HG02943 (cell line): Measurements from ENCODE around the gene ERBB2.
"Not testable (repeated sequence)": the region's sequence is repeated elsewhere in the genome, so short reads cannot be mapped to it uniquely, and the experiment has no call there.

ENCODE experiments used
- ATAC-seq: cut with Tn5 transposase; IDR thresholded peaks from one replicate; pipeline ENCODE4 v1.9.1; 2021; ENCODE audit warnings: mild to moderate bottlenecking, low read depth, moderate library complexity; ENCODE audit not compliant: unreplicated experiment

ERBB2 gene

DNA sequence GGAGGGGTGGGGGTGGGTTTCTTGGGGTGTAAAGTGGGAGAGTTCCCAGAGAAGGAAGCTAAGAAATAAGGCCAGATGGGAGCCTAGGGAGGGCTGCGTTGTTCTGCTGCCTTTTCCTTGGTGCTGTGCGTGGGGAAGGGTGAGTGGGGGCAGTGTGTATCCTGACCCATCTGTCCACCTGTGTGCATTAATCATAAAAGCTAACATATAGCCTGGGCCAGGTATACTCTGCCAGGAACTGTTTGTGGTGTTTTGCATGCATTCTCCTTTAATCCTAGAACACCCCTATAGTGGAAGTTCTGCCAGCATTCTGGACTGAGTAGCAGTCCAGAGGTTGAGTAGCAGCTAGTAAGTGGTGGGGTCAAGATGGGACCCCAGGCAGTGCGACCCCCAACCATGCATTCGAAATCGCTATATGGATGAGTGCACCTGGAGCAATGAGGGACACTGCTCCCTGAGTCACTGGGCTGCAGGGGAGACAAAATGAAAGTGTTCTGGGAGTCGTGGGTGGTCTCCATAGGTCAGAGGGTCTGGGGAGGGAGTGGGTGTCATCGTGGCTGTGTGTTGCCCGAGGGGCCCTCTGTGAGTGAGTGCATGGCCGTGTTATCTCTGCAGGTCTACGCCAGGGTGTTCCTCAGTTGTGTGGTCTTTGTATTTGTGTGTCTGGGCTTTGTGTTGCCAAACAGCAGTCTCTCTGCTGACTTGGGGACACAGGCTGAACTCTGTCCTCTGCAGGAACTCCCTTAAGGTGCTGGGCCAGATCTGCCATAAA lies 1.3 kb downstream of the ERBB2 start:
- ATAC-seq: no peak

- no peak for ATAC-seq
Measured at GRCh38 chr17:39701784-39702422, 2.0 kb downstream of the ERBB2 start.

DNA sequence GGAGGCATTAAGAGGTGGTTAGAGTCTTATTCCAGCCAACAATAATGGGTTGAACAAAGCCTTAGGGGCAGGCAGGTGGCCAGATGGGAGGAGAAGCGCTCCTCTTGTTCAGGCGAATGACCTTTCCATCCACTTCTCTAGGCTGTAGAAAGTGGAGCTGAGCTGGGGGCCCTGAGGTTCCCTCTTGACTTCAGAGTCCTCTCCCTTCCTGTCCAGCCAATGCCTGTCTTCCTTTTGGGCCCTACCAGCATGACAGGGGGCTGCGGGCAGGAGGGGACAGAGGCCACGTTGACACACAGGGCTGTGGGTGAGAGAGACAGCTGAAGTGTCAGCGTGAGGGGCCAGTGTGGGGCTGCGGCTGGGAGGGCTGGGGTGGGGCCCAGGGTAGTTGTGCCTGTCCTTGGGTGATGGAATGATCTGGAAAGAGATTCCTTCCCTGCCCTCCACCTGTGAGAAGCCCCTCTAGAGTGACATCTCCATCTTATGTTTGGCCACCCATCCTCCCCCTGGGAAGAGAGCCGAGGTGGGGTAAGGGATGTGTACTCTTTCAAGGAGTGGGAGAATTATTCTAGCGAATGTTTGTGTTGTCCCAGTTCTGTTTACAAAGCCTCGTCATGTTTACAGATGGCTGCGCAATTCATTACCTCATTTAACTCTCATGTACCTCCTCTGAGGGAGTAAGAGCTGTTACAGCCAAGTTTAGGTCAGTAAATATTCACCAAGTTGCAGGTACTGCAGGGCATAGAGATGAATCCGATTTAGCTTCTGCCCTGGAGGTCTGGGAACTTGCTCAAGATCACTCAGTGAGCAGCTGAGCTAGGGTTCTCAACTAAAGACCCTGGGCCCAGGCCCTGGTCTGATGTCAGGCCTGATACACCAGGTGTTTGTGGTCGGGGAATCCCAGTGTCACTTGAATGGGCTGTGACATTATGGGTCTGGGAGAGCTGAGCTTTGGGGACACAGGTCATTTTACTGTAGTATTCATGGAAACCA lies 3.3 kb downstream of the ERBB2 start:
- no peak for ATAC-seq

- no peak for ATAC-seq
Measured at GRCh38 chr17:39703913-39704312, 4.0 kb downstream of the ERBB2 start.

GRCh38 chr17:39704821-39705551 lies 5.1 kb downstream of the ERBB2 start:
- no peak for ATAC-seq

DNA sequence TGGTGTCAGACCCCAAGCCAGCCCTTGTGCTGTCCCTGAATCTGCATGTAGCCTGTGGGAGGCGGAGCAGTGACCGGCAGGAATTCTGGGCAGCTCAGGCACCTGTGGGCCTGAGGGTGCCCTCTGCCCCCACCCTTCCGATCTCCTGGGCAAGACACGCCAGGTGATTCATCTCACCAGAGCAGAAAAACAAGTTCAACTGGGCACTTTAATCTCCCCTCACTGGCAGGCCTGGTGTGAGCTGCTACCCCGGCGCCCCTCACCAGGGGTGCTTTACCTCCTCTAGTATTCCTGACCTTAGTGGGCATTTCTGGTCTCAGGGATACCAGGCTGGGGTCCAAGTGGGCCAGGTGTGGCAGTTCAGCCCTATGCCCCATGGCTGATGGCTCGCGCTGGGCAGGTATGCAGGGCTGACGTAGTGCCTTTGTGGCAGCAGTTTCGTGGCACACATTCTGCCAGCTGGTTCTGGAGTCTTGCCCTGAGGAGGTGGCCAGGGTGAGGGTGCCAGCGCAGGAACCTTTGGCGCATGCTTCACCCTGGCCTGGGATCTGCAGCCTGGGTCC lies 6.0 kb downstream of the ERBB2 start:
- no peak for ATAC-seq

DNA sequence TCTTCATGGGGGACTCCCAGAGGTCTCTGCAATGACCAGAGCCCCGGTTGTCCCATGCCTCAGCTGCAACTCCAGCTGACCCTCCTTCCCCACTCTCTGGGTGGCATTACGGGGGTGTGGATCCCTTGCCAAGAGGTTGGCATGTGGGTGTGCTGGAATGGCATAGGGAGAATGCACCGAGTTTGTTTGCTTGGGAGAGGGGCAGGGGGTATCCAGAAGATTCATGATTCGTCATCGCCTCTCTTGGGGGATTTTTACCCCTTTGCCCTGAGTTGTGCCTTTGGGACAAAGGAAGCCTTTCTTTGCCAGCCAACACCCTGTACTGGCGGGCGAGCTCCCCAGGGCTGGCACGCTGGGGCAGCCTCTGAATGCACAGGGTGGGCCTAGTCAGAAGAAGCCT lies 6.5 kb downstream of the ERBB2 start:
- ATAC-seq: no peak

- no peak for ATAC-seq
Measured at GRCh38 chr17:39706921-39707337, 7.1 kb downstream of the ERBB2 start.

GRCh38 chr17:39709319-39709997 lies 9.6 kb downstream of the ERBB2 start:
- no peak for ATAC-seq

GRCh38 chr17:39709998-39710964 lies 10.4 kb downstream of the ERBB2 start:
- ATAC-seq: no peak

GRCh38 chr17:39711071-39711470 lies 11.2 kb downstream of the ERBB2 start:
- not testable (repeated sequence) for ATAC-seq

- ATAC-seq: no peak
Measured at GRCh38 chr17:39711851-39712250, 12.0 kb downstream of the ERBB2 start.

DNA sequence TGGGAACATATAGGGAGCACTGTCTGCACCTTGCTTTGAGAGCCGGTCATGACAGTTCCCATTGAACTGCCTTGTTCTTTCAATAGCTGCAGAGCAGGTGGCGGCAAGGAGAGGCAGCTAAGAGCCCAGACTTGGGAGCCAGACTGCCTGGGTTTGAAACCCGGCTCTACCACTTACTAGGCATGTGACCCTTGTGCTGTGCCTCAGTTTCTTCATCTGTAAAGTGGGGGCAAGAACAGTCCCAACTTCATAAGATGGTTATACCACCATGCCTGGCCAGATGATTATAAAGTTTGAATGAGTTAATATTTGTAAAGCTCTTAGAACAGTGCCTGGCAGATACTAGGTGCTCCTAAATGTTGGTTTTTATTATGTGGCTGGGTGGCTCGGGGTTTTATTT lies 14.4 kb downstream of the ERBB2 start:
- ATAC-seq: no peak

- no peak for ATAC-seq
Measured at GRCh38 chr17:39715375-39716072, 15.7 kb downstream of the ERBB2 start.

DNA sequence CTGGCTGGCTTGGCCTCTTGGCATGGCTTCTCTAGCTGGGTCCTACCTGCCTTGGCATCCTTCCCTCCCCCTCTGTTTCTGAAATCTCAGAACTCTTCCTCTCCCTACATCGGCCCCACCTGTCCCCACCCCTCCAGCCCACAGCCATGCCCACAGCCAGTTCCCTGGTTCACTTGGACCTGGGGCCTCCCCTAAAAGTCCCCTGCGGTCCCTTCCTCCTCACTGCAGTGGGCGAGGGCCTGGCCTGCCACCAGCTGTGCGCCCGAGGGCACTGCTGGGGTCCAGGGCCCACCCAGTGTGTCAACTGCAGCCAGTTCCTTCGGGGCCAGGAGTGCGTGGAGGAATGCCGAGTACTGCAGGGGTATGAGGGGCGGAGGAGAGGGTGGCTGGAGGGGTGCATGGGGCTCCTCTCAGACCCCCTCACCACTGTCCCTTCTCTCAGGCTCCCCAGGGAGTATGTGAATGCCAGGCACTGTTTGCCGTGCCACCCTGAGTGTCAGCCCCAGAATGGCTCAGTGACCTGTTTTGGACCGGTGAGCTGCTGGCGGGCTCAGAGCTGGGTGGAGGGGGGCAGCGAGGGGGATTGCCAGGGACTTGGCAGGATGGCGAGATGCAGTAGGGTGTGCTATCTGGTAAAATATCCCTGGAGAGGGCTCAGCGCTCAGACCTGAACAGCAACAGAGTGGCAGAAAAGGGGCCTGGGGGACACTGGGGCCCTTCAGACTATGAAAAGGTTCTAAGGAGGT lies 16.4 kb downstream of the ERBB2 start:
- no peak for ATAC-seq

DNA sequence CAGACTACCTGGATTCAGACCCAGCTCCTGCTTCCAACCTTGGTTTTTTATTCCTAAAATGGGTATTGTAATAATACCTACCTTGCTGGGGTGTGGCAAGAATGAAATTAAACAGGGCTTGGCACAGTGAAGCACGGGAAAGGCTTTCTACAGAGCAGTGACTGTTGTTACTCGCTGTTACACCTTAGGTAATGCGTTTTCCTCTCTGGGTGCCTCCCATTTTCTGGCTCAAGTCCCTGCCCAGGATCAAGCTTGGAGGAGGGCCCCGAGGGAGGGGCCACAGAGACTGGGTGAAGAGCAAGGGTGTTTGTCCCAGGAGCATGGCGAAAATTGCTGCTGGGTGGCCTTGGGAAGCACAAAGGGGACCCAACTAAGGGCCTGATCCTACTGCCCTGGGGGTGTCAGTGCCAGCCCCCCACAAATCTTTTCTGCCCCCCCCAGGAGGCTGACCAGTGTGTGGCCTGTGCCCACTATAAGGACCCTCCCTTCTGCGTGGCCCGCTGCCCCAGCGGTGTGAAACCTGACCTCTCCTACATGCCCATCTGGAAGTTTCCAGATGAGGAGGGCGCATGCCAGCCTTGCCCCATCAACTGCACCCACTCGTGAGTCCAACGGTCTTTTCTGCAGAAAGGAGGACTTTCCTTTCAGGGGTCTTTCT lies 17.1 kb downstream of the ERBB2 start:
- no peak for ATAC-seq

- no peak for ATAC-seq
Measured at GRCh38 chr17:39717660-39718059, 17.8 kb downstream of the ERBB2 start.
